Hindlimb muscle (tissue), 1 donor: ENCODE data around the gene PLA2G4A. TPM values are rescaled to one million over a fixed set of nuclear protein-coding genes. Genes with fewer than 3 reads are reported as not detected.
"Not testable (repeated sequence)": the region's sequence is repeated elsewhere in the genome, so short reads cannot be mapped to it uniquely, and the experiment has no call there.

Experiments
- DNase-seq: peaks from one replicate; pipeline ENCODE4 v3.0.0-alpha.2; 2013
- polyA plus RNA-seq: library from polyadenylated mRNA; unstranded; fragments of 120-200 nt; gene quantifications from one replicate; pipeline ENCODE4 v1.2.1, GENCODE V29; 2013; ENCODE audit not compliant: insufficient read length

The PLA2G4A gene
- polyA plus RNA-seq, 1 donor, result 2.2 TPM

- no peak for DNase-seq
Observed at GRCh38 chr1:186875896-186876835, 47.4 kb downstream of the PLA2G4A start.

DNA sequence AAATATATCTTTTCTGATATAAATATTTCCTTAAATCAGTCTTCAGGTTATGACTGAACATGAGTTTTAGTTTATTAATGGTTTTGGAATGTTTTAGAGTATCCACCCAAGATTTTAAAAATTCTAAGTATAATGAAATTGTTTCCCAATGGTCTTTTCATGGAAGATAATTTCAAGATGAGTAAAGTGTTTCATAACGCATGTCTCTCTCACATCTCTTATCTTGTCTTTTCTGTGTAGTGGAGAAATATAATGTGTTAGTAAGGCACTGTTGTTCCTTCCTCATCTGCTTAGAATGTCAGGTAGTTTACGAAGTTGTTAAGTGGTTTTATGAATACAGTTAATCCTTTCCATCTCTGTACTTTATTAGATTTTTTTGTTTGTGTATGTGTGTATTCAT is 49.6 kb downstream of the PLA2G4A start:
- DNase-seq, result no peak

DNA sequence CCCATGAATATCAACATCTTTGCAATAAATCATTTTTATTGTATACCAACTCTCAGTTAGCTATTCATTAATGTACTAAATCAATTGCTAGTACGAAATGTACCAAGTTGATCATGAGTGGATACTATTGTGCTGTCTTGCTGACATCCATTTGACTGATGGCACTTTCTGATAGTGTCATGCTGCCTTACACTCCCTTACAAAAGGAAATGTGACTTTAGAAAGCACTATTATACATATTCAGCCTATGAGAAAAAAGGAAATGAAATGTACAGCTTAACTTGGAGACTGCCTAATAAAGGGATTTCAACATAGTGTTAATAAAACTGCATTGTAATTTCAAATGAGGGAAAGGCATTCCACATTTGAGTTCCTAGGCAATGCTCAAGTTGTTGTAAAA is 52.2 kb downstream of the PLA2G4A start:
- DNase-seq, result no peak

DNA sequence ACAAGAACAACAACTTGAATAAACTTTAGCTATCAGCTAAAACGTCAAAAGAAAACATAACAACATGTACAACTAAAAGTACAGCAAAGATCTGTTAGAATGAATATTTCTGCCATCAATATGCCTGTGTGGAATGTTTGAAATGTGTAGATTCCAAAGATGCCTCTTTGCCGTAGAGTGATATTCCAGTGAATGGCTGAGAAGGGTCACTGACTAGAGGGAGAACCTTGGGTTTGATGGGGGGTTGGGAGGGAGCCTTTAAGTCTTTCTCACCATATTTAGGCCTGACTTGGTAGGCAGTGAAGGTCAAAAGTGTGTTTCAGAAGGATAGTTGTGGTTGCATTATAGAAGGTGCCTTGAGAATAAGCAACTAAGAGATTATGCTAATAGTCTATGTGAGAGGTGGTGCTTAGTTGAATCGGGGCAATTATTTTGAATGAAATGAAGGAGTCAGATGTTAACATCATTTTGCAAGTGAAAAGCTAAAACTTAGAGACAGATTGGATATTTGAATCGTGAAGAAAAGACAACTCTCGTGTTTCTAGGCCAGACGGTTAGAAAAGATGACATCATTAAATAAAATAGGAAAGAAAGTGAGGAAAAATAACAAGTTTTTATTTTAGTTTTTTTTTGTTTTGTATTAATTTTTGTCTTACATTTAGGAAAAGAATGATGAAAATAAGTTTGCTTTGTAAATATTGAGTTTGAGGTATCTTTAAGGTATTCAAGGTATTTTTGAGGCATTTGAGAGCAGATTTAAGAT is 53.8 kb downstream of the PLA2G4A start:
- DNase-seq, result no peak

DNA sequence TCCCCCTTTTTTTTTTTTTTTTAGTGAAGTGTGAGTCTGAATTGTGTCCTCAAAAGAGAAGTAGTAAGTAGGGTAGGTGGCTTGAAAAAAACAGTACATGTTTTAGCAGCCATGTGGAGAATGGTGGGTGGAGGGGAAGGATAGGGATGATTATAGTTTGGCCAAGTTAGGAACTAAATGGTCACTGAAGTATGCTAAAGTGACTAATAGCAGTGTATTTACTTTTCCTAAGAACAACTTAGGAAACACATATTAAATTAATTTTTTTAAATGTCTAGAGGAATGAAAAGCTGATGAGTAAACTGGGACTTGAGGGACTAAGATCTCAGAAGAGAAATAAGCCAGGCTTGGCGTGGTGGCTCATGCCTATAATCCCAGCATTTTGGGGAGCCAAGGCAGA is 55.5 kb downstream of the PLA2G4A start:
- no peak for DNase-seq

DNA sequence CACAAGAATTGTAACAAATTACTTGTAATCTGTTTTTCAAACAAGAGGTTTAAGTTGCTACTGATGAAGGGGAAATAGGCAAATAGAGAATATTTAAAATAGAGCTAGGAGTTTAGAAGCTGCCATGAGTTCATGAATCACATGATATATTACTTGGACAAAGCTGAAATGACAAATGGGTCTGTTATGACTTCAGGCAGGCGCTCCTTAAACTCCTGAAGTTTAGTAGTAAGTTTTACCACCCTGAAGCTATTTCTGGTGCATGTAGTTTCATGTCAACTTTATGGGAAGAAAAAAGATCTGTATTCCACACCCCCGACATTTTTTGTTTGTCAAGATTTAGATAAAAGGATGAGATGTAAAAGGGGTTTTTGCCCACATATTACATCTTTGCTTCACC is 58.5 kb downstream of the PLA2G4A start:
- no peak for DNase-seq

- no peak for DNase-seq
Observed at GRCh38 chr1:186888367-186888766, 59.6 kb downstream of the PLA2G4A start.

DNA sequence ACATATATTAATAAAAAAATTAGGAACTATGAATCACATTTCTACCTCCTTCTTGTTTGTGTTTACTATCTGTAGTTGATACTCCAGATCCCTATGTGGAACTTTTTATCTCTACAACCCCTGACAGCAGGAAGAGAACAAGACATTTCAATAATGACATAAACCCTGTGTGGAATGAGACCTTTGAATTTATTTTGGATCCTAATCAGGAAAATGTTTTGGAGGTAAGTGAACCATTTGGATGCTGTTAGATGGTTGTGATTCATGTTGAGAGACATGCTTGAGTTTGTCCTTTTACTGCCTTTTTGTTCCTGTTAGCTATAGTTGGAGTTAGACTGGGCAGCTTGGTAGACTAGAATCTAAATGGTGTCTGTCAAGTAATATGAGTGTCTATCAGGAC is 64.2 kb downstream of the PLA2G4A start:
- DNase-seq, result no peak

DNA sequence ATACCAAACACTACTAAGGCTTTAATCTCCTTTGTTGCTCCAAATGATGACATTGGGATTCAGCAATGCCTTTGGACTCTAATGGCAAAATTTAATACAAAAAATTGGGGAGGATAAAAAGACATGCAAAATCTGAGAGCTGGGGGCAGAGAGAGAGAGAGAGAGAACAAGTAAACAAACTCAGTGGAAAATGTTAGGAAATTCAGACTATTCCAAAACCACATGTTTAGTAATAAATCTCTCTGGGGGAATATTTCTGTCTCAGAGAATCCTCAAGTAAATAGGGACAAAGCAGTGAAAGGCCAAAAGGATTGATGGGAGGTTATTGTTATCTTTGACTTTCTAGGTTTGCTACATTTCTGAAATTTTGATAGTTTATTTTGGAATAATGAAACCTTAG is 65.7 kb downstream of the PLA2G4A start:
- no peak for DNase-seq

- DNase-seq, result no peak
Observed at GRCh38 chr1:186896211-186896610, 67.5 kb downstream of the PLA2G4A start.

DNA sequence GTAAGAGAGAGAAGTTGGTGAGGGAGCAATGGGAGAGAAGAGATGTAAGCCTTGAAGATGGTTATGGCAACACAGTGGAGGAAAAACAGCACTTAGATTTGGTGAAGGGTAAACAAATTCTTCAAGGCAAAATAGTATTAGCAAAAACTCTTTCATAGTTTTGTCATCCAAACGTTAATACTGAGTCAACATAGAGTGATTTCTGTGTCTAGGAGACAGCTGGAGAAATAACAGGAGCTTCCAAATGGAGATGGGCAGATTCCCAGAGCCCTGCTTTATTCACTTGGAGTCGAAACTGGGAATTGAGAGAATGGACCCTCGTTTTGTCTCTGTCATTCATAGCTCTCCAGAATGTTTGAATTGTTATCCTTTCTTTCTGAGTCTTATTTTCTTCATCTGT is 68.3 kb downstream of the PLA2G4A start:
- DNase-seq, result no peak

- no peak for DNase-seq
Observed at GRCh38 chr1:186899577-186899976, 70.8 kb downstream of the PLA2G4A start.

DNA sequence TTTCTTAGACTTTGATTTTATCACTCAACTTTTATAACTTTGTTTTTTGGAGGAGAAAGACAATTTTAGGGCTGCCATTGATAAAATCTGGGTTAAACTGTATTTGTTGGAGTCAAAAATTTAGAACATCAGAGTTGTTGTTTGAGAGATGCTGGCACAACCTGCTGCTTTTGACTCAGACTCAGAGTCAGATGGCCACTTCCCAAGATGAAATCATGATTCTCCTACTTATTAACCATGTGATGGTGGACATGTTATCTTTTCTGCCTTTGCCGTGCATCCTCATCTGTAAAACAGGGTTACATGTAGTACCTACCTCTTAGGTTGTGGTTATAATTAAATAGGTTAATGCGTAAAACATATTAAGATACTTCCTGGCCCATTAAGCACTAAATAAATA is 71.2 kb downstream of the PLA2G4A start:
- DNase-seq, result no peak

DNA sequence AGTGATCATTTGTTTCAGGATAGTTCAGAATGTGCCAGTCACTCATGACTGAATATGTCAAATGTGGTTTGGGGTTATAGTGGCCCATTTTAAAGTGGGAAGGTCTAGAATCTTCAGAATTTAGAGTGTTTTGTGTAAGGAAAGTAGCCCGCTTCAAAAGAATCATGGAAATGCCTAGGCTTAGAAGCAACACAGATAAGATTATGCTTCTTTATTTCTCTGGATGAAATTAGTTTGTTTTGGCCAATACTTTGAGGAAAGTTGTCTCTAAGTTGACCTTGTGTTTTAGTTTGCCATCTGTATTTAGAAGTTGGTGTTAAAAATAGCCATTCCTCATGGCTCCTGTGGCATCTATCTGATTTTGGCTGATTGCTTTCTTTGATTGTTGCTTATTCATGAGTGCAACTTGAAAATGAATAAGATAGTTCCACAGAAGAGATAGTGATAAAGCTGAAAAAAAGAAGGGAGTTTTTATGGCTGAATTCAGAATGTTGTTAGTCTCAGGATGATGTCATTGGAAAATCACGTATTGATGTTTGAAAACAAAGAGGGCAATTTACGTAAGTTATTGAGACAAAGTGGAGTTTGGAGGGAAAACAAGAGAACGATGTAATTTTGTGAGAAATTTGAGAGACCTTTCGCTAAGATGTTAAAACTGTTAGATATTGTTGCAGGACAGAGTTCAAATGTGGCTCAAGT is 71.9 kb downstream of the PLA2G4A start:
- no peak for DNase-seq

GRCh38 chr1:186901631-186902030 is 72.9 kb downstream of the PLA2G4A start:
- DNase-seq, result no peak

DNA sequence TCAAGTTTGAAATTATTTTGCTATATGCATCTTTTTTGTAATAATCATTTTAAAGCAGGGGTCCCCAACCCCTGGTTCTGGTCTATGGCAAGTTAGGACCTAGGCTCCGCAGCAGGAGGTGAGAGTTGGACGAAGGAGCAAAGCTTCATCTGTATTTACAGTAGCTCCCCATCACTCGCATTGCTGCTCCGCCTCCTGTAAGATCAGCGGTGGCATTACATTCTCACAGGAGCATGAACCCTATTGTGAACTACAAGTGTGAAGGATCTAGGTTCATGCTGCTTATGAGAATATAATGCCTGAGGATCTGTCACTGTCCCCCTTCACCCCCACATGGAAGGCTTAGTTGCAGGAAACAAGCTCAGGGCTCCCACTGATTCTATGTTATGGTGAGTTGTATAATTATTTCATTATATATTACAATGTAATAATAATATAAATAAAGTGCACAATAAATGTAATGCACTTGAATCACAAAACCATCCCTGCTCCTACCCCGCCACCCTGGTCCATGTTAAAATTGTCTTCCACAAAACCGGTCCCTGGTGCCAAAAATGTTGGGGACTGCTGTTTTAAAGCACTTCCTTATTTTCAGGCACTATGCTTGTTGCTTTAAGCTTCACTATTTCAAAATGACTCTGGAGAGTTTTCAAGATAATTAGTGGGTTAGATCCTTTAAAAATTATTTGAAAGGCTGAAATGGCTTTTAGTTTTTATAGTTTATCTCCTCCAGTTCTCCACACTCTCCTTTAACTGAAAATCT is 74.8 kb downstream of the PLA2G4A start:
- no peak for DNase-seq

- DNase-seq, result no peak
Observed at GRCh38 chr1:186904361-186904760, 75.6 kb downstream of the PLA2G4A start.

- no peak for DNase-seq
Observed at GRCh38 chr1:186905561-186905960, 76.8 kb downstream of the PLA2G4A start.

DNA sequence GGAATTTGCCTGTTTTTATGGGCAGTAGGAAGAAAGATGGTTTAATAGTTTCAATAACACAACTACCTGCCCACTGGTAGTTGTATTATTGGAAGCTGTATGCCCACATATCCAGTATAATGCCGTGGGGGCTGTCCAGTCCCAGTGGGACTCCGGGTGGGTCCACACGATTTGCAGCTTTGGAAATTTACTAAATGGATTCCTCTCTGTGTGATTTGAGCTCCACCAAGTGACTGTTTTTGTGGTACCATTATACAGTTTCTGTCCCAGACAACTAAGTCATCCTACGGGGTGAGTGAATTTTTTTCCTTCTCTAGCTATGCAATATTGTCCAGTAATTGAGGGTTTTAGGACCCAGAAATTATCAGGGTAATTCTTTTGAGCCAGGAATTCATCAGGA is 86.8 kb downstream of the PLA2G4A start:
- DNase-seq, result no peak

DNA sequence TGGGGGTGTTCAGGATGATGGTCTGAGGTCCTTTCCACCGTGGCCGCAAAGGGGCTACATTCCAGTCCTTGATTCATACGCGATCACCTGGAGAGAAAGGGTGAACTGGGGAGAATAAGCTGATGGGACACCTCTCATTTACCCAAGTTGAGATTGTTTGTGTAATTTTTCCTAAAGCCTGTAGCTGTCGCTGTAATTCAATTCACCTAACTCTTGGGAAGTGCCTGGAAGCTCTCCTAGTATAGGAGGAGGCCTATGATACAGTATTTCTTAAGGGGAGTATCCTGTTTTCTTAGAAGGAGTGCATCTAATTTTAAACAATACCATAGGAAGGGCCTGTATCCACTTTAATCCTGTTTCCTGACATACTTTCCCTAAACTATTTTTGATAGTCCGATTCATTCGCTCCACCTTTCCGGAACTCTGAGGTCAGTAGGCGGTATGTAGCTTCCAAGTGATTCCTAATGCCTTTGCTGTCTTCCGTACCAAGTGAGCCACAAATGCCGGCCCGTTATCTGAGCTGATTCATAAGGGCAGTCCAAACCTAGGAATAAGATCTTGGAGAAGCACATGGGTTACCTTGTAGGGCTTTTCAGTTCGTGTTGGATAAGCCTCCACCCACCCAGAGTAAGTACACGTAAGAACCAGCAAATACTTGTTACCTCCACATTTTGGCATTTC is 88.5 kb downstream of the PLA2G4A start:
- DNase-seq, result not testable (repeated sequence)

DNA sequence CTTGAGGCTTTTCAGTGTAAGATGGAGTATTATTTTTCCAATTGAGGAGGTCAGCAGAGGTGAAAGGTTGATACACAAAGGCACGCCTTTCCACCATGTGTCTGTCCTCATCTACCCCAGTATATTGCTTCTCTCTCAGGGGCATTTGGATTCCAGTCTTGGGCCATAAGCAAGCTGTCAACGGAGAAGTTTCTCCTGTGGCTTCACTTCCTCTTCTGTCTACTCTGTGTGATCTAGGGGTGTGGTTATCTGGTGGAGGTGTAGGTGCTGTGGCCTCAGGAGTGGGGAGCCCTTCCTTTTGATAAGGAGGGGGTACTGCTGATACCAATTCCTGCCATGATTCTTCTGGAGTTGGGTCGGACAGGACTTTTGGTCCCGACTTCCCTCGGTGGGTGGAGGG is 92.6 kb downstream of the PLA2G4A start:
- DNase-seq, result not testable (repeated sequence)

- not testable (repeated sequence) for DNase-seq
Observed at GRCh38 chr1:186922814-186923213, 94.1 kb downstream of the PLA2G4A start.
